Activated T-helper 2 cell treated with anti-CD3 and anti-CD28 coated beads, Interferon-gamma antibody, Interleukin-2, Interleukin-4, amounts not matched to agents 10 μg/mL and 5 μg/mL and 100 μg/mL, durations not matched to agents 14 hours and 24 hours and 36 hours (primary cell): ENCODE results near the gene FAM236C. TPM values are rescaled to one million over a fixed set of nuclear protein-coding genes. Genes with fewer than 3 reads are reported as not detected.

Experiments
- total RNA-seq: library from RNA; stranded (reverse); gene quantifications from 2 replicates; pipeline ENCODE4 v1.2.3, GENCODE V29; 2022

The FAM236C gene
- total RNA-seq, 1 donor from 2014 or later: not detected

Other genes with a start within 250 kb of the FAM236C start
- gene PHKA1, start 198.3 kb upstream of the FAM236C start, total RNA-seq: 10.7 and 11.5 TPM in 2 replicates
- not detected in 2 replicates for gene DMRTC1B, start 135.7 kb upstream of the FAM236C start, total RNA-seq
- not detected in 2 replicates for gene FAM236B, start 130.0 kb upstream of the FAM236C start, total RNA-seq
- not detected in 2 replicates for gene FAM236D, start 104.4 kb upstream of the FAM236C start, total RNA-seq
- not detected in 2 replicates for gene FAM236A, start 25.6 kb downstream of the FAM236C start, total RNA-seq
- not detected in 2 replicates for gene DMRTC1, start 31.2 kb downstream of the FAM236C start, total RNA-seq
- gene PABPC1L2B, start 90.3 kb downstream of the FAM236C start, total RNA-seq: not detected in 2 replicates
- gene PABPC1L2A, start 166.9 kb downstream of the FAM236C start, total RNA-seq: not detected in 2 replicates